ENCODE data around the gene MACROH2A1. TPM values are rescaled to one million over a fixed set of nuclear protein-coding genes. Genes with fewer than 3 reads are reported as not detected.

Gene MACROH2A1
- total and polyA plus RNA-seq, 2 of the 4 experiments (the other 2 are of a cell fraction), result 122 to 126 TPM

- H3K27me3 ChIP-seq (ENCODE audit: control insufficient read depth, insufficient read depth, low read length), result no peaks in the 10 kb centered on the region
- CTCF ChIA-PET, result no interaction called here
- in situ Hi-C loops (cut with MboI; ENCODE audit: low sequenced_read_pairs), result no loop called here
- TF ChIP-seq CHD1 (IDR thresholded peaks at IDR 0.05; ENCODE audit: low read depth, low read length) (no peak), POLR2A (IDR thresholded peaks at IDR 0.05; ENCODE audit: low read depth, low read length) (no peak), FOS (IDR thresholded peaks at IDR 0.05; ENCODE audit: low read depth, low read length) (no peak), BHLHE40 (IDR thresholded peaks at IDR 0.05; ENCODE audit: low read depth, low read length) (no peak), CEBPB (IDR thresholded peaks at IDR 0.05; ENCODE audit: low read depth, low read length) (no peak), RCOR1 (IDR thresholded peaks at IDR 0.05; ENCODE audit: insufficient replicate concordance, low read length) (no peak), SMC3 (IDR thresholded peaks at IDR 0.05; ENCODE audit: low read depth, low read length) (no peak), RFX5 (IDR thresholded peaks at IDR 0.05; ENCODE audit: low read depth, low read length) (no peak), RAD21 (IDR thresholded peaks at IDR 0.05; ENCODE audit: low read length) (no peak), MAZ (IDR thresholded peaks at IDR 0.05; ENCODE audit: borderline replicate concordance, low read depth, low read length) (no peak), ELK1 (IDR thresholded peaks at IDR 0.05; ENCODE audit: borderline replicate concordance, low read depth, low read length) (no peak), NFE2L2 (IDR thresholded peaks at IDR 0.05; ENCODE audit: low read depth, low read length) (no peak), USF2 (IDR thresholded peaks at IDR 0.05; ENCODE audit: low read depth, low read length) (no peak), CTCF (conservative IDR thresholded peaks at IDR 0.05; ENCODE audit: low read depth, low read length) (no peak)
These were observed 72.5 kb downstream of the MACROH2A1 start for GRCh38 chr5:135326296-135327254.

More at GRCh38 chr5:135326296-135327254, 72.5 kb downstream of the MACROH2A1 start:
- no peak overlapping the region for H3K18ac ChIP-seq (ENCODE audit: low read depth, low read length)
- H3K4me1 ChIP-seq (ENCODE audit: control insufficient read depth, insufficient read depth, low read length), result peaks cover 9% of the 10 kb centered on the region
- no peak overlapping the region for H2AFZ ChIP-seq (replicated peaks; ENCODE audit: low read length, poor library complexity)
- intact Hi-C loops (cut with micrococcal nuclease), result no loop called here
- no peaks in the 10 kb centered on the region for H3K36me3 ChIP-seq (ENCODE audit: control insufficient read depth, insufficient read depth, low read length)
- H3K56ac ChIP-seq (ENCODE audit: extremely low read depth, insufficient read depth, low read length), result no peak overlapping the region
- H3K9me3 ChIP-seq (ENCODE audit: control insufficient read depth, insufficient read depth, low read length), result no peaks in the 10 kb centered on the region
- no peak overlapping the region for H3K4me3 ChIP-seq (ENCODE audit: insufficient read depth, low read depth, low read length)
- no peak overlapping the region for H2BK5ac ChIP-seq (ENCODE audit: low read depth, low read length, poor library complexity, severe bottlenecking)
- H4K8ac ChIP-seq (ENCODE audit: low read depth in 2 of 2, low read length in 2 of 2), result no peak overlapping the region
- peaks cover 0 to 8% of the 10 kb centered on the region in 2 experiments; a peak in 2 of 4 replicates for H3K79me1 ChIP-seq (ENCODE audit: low read depth in 1 of 2, low read length in 2 of 2)
- H3K23ac ChIP-seq (ENCODE audit: low read depth, low read length), result no peak overlapping the region
- no peaks in the 10 kb centered on the region for H4K20me1 ChIP-seq (ENCODE audit: insufficient read depth, low read length)
- H3K4me2 ChIP-seq (ENCODE audit: low read depth, low read length), result no peak overlapping the region
- no peak overlapping the region for H4K5ac ChIP-seq (ENCODE audit: low read depth, low read length)
- H3K14ac ChIP-seq (replicated peaks; ENCODE audit: low read depth, low read length), result no peak overlapping the region
- WGBS, 2 experiments (ENCODE audit: extremely low coverage in 2 of 2, insufficient read length in 1 of 2), result 91% methylated on average over 38 of the region's 48 CpGs; no CpG with 5 or more reads in 1 of the 2 experiments
- dilution Hi-C loops (cut with HindIII; ENCODE audit: low sequenced_read_pairs, unreplicated experiment), result no loop called here
- no peak overlapping the region for H3K27ac ChIP-seq (ENCODE audit: insufficient read depth, low read length)
- H3K9ac ChIP-seq (ENCODE audit: low read depth, low read length), result no peak overlapping the region
- no peak overlapping the region for H2AK9ac ChIP-seq (replicated peaks; ENCODE audit: low read depth, low read length, poor library complexity)
- ATAC-seq (ENCODE audit: low read depth), result no peak
- H2BK15ac ChIP-seq (ENCODE audit: low read depth, low read length), result 0 out of 3 replicates have a peak overlapping the region, but pooled peaks have one; percentile 21
- no peak overlapping the region; the same call in 1 of the 2 replicates for H2BK120ac ChIP-seq (ENCODE audit: low read depth, low read length)
- no peak overlapping the region for H4K91ac ChIP-seq (ENCODE audit: insufficient read depth, low read depth, low read length)
- H3K4ac ChIP-seq (ENCODE audit: low read depth, low read length), result peak overlapping the region; percentile 24; the same call in 1 of the 2 replicates
- BruUV-seq (replicated peaks), result no TSS peak
- no peak for DNase-seq
- no peak overlapping the region for H2BK20ac ChIP-seq (ENCODE audit: low read depth, low read length)
- POLR2A ChIA-PET (ENCODE audit: unreplicated experiment), result no interaction called here
- peaks cover 8% of the 10 kb centered on the region for H3K9me1 ChIP-seq (ENCODE audit: insufficient read depth, low read length)
- peak overlapping the region; percentile 40; the same call in 1 of the 2 replicates for H2AK5ac ChIP-seq (ENCODE audit: low read depth, low read length)

All from IMR-90 (cell line).